ENCODE data around the gene TMEM50A.
"Not testable (repeated sequence)": the region's sequence is repeated elsewhere in the genome, so short reads cannot be mapped to it uniquely, and the experiment has no call there.

The TMEM50A gene

GRCh38 chr1:25329950-25330349, 8.2 kb upstream of the TMEM50A start:
- not testable (repeated sequence) for DNase-seq

- peak in 1 of 58 donors; percentile 2 for DNase-seq
These were observed 1.2 kb upstream of the TMEM50A start for GRCh38 chr1:25336922-25337354.

GRCh38 chr1:25337483-25338187, 499 bp upstream of the TMEM50A start:
- peak in 2 of 58 donors; percentile 21 to 35 for DNase-seq

- no peak for DNase-seq
These were observed 852 bp downstream of the TMEM50A start for GRCh38 chr1:25338986-25339385.

- DNase-seq = no peak
These were observed 3.6 kb downstream of the TMEM50A start for GRCh38 chr1:25341746-25342145.

- no peak for DNase-seq
These were observed 4.7 kb downstream of the TMEM50A start for GRCh38 chr1:25342846-25343245.

GRCh38 chr1:25343872-25344271, 5.7 kb downstream of the TMEM50A start:
- peak in 1 of 58 donors; percentile 6 for DNase-seq

- DNase-seq = no peak
These were observed 9.4 kb downstream of the TMEM50A start for GRCh38 chr1:25347556-25347955.

- DNase-seq = no peak
These were observed 11.5 kb downstream of the TMEM50A start for GRCh38 chr1:25349606-25350005.

- DNase-seq = no peak
These were observed 17.8 kb downstream of the TMEM50A start for GRCh38 chr1:25355841-25356395.

- no peak for DNase-seq
These were observed 18.3 kb downstream of the TMEM50A start for GRCh38 chr1:25356441-25356840.

GRCh38 chr1:25356848-25357247, 18.7 kb downstream of the TMEM50A start:
- no peak for DNase-seq

GRCh38 chr1:25360596-25361581, 22.8 kb downstream of the TMEM50A start:
- DNase-seq = no peak

- DNase-seq = no peak
These were observed 23.8 kb downstream of the TMEM50A start for GRCh38 chr1:25361901-25362300.

- not testable (repeated sequence) for DNase-seq
These were observed 24.8 kb downstream of the TMEM50A start for GRCh38 chr1:25362634-25363559.

- DNase-seq = no peak
These were observed 31.1 kb downstream of the TMEM50A start for GRCh38 chr1:25369241-25369640.

- DNase-seq = not testable (repeated sequence)
These were observed 31.6 kb downstream of the TMEM50A start for GRCh38 chr1:25369691-25370271.

GRCh38 chr1:25371757-25372156, 33.6 kb downstream of the TMEM50A start:
- DNase-seq = not testable (repeated sequence)

GRCh38 chr1:25378367-25378766, 40.2 kb downstream of the TMEM50A start:
- not testable (repeated sequence) for DNase-seq

- not testable (repeated sequence) for DNase-seq
These were observed 44.4 kb downstream of the TMEM50A start for GRCh38 chr1:25382543-25382942.

Data from anterior cingulate cortex (tissue), 58 donors.